HEK293 (cell line): ENCODE measurements around the gene FAM240B.
A peak's percentile ranks its signal among the peaks of the same experiment; 100 is the strongest.

ENCODE experiments used
- CTCF ChIA-PET: fragments of 350-600 bp; formaldehyde crosslinking; extraction: SDS; loops from one replicate; lab custom pipeline; 2021; ENCODE audit warnings: antibody characterized with exemption; lab: Yijun Ruan, JAX
- POLR2A ChIA-PET: fragments of 300-600 bp; formaldehyde crosslinking; extraction: SDS; loops from one replicate; lab custom pipeline; 2020; ENCODE audit warnings: antibody characterized with exemption, inconsistent platforms; lab: Yijun Ruan, JAX
- H3K27ac ChIP-seq: fragments of 200-500 bp; sonication (Bioruptor generic); 2 replicates; pipeline ENCODE4 v1.5.1; 2014; ENCODE audit warnings: low read depth, low read length, control low read depth, inconsistent platforms; ENCODE audit errors: extremely low read depth
- H3K36me3 ChIP-seq, 2 experiments: fragments of 200-500 bp in 1 of 2; sonication (Bioruptor generic) in 1 of 2; 1 replicate in 1 of 2; 2 replicates in 1 of 2; pipeline ENCODE4 v1.5.1; 2014 to 2017; ENCODE audit warnings: inconsistent platforms in 2 of 2, low read length in 2 of 2; ENCODE audit not compliant: control insufficient read depth in 2 of 2, insufficient read depth in 1 of 2
- H3K4me1 ChIP-seq: fragments of 200-500 bp; sonication (Bioruptor generic); 2 replicates; pipeline ENCODE4 v1.5.1; 2014; ENCODE audit warnings: mild to moderate bottlenecking, low read length, inconsistent platforms; ENCODE audit not compliant: control insufficient read depth, insufficient read depth
- H3K4me3 ChIP-seq: 2 replicates; pipeline ENCODE4 v1.5.1; 2011; ENCODE audit warnings: low read depth, mild to moderate bottlenecking, control low read depth, low read length, moderate library complexity
- H3K9me3 ChIP-seq: fragments of 200-500 bp; sonication (Bioruptor generic); 2 replicates; pipeline ENCODE4 v1.5.1; 2014; ENCODE audit warnings: low read depth, low read length, inconsistent platforms; ENCODE audit not compliant: control insufficient read depth, insufficient read depth
- GLI4 ChIP-seq: fragments of 450-650 bp; formaldehyde crosslinking; IDR thresholded peaks from 2 replicates; pipeline ENCODE4 v1.5.1; 2016; ENCODE audit warnings: missing biosample characterization, missing genetic modification characterization
- GLIS1 ChIP-seq: fragments of 450-650 bp; formaldehyde crosslinking; IDR thresholded peaks from 2 replicates; pipeline ENCODE4 v1.5.1; 2016; ENCODE audit warnings: missing biosample characterization, missing genetic modification characterization
- KLF8 ChIP-seq: fragments of 450-650 bp; formaldehyde crosslinking; IDR thresholded peaks from 2 replicates; pipeline ENCODE4 v1.5.1; 2016; ENCODE audit warnings: missing biosample characterization, missing genetic modification characterization
- MYNN ChIP-seq: fragments of 450-650 bp; formaldehyde crosslinking; IDR thresholded peaks from 2 replicates; pipeline ENCODE4 v1.5.1; 2016; ENCODE audit warnings: missing biosample characterization, missing genetic modification characterization, borderline replicate concordance
- WT1 ChIP-seq: fragments of 450-650 bp; formaldehyde crosslinking; IDR thresholded peaks from 2 replicates; pipeline ENCODE4 v1.5.1; 2016; ENCODE audit warnings: missing biosample characterization, missing genetic modification characterization
- ZBTB20 ChIP-seq: fragments of 450-650 bp; formaldehyde crosslinking; IDR thresholded peaks from 2 replicates; pipeline ENCODE4 v1.5.1; 2016; ENCODE audit warnings: missing biosample characterization, missing genetic modification characterization
- ZFP69B ChIP-seq: fragments of 450-650 bp; formaldehyde crosslinking; IDR thresholded peaks from 2 replicates; pipeline ENCODE4 v1.5.1; 2016; ENCODE audit warnings: missing biosample characterization, missing genetic modification characterization
- ZNF354C ChIP-seq: fragments of 450-650 bp; formaldehyde crosslinking; IDR thresholded peaks from 2 replicates; pipeline ENCODE4 v1.5.1; 2016; ENCODE audit warnings: missing biosample characterization, missing genetic modification characterization, low read depth, borderline replicate concordance
- ZNF660 ChIP-seq: fragments of 450-650 bp; IDR thresholded peaks from 2 replicates; pipeline ENCODE4 v1.5.1; 2018; ENCODE audit warnings: missing biosample characterization, mild to moderate bottlenecking, missing genetic modification characterization
- ZNF777 ChIP-seq: fragments of 450-650 bp; formaldehyde crosslinking; IDR thresholded peaks from 2 replicates; pipeline ENCODE4 v1.5.1; 2017; ENCODE audit warnings: missing biosample characterization, missing genetic modification characterization, borderline replicate concordance
- TF ChIP-seq, protein P1 (sequence below): fragments of 450-650 bp; formaldehyde crosslinking; IDR thresholded peaks from 2 replicates; pipeline ENCODE4 v1.5.1; 2016; ENCODE audit warnings: missing biosample characterization, missing genetic modification characterization, low read depth
- TF ChIP-seq, protein P2 (sequence below): fragments of 450-650 bp; formaldehyde crosslinking; IDR thresholded peaks from 2 replicates; pipeline ENCODE4 v1.5.1; 2016; ENCODE audit warnings: missing biosample characterization, missing genetic modification characterization
- TF ChIP-seq, protein P3 (sequence below): fragments of 450-650 bp; formaldehyde crosslinking; IDR thresholded peaks from 2 replicates; pipeline ENCODE4 v1.5.1; 2016; ENCODE audit warnings: missing biosample characterization, missing genetic modification characterization, borderline replicate concordance
- TF ChIP-seq, protein P4 (sequence below): fragments of 450-650 bp; formaldehyde crosslinking; IDR thresholded peaks from 2 replicates; pipeline ENCODE4 v1.5.1; 2016; ENCODE audit warnings: missing biosample characterization, missing genetic modification characterization
- TF ChIP-seq, protein P5 (sequence below): fragments of 450-650 bp; formaldehyde crosslinking; IDR thresholded peaks from 2 replicates; pipeline ENCODE4 v1.5.1; 2016; ENCODE audit warnings: missing biosample characterization, missing genetic modification characterization

FAM240B gene

DNA sequence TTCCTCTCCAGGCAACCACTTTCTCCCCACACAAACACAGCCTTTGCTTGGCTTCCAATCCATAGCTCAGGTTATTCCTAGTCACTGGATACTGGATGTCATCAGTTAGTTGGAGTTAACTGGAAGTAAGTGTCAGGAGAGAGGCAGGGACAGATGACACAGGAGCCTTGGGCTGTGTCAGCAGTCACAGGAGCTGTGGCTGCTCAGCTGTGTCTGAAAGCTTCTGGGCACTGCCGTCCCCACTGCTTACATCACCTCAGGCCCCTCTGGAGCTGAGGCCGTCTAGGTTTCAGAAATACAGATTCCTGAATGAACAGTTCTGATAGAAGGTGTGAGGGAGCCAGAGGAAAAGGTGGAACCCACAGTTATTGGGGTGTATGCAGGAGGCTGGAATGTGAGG is 17.3 kb upstream of the FAM240B start:
- Histone ChIP-seq H3K9me3 (no peaks in the 10 kb centered on the region), H3K36me3 (no peaks in the 10 kb centered on the region), H3K27ac (no peak overlapping the region), H3K4me3 (no peak overlapping the region), H3K4me1 (no peaks in the 10 kb centered on the region)
- CTCF ChIA-PET = no interaction called here
- TF ChIP-seq, protein P1, sequence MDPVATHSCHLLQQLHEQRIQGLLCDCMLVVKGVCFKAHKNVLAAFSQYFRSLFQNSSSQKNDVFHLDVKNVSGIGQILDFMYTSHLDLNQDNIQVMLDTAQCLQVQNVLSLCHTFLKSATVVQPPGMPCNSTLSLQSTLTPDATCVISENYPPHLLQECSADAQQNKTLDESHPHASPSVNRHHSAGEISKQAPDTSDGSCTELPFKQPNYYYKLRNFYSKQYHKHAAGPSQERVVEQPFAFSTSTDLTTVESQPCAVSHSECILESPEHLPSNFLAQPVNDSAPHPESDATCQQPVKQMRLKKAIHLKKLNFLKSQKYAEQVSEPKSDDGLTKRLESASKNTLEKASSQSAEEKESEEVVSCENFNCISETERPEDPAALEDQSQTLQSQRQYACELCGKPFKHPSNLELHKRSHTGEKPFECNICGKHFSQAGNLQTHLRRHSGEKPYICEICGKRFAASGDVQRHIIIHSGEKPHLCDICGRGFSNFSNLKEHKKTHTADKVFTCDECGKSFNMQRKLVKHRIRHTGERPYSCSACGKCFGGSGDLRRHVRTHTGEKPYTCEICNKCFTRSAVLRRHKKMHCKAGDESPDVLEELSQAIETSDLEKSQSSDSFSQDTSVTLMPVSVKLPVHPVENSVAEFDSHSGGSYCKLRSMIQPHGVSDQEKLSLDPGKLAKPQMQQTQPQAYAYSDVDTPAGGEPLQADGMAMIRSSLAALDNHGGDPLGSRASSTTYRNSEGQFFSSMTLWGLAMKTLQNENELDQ (tag by site-specific recombination) = no peak
- 0 out of 2 replicates have a peak, but pooled peaks have one; percentile 17 for TF ChIP-seq ZBTB20 (tag by site-specific recombination)
- POLR2A ChIA-PET = no interaction called here

DNA sequence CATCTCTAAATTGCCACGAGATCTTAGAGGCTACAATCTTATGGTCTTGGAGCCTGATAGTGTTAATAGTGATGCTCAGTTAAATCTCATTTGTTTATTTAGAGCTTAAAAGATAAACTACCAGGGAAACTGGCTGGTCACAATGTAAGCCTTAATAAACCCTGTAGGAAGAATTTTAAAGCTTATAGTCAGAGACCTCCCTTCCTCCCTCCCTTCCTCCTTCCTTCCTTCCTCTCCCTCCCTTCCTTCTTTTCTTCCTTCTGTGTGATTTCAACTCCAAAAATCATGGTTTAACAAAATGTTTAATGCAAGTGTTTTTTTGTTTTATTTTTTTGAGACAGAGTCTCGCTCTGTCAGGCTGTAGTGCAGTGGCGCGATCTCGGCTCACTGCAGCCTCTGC is 14.9 kb upstream of the FAM240B start:
- POLR2A ChIA-PET = no interaction called here
- H3K36me3 ChIP-seq = no peaks in the 10 kb centered on the region
- no peak overlapping the region for H3K4me3 ChIP-seq
- H3K27ac ChIP-seq = no peak overlapping the region
- TF ChIP-seq KLF8 = no peak
- TF ChIP-seq GLIS1 (tag by site-specific recombination) = no peak
- TF ChIP-seq WT1 (tag by site-specific recombination) = no peak
- no peak for TF ChIP-seq ZNF354C (tag by site-specific recombination)
- no peak for TF ChIP-seq ZNF777 (tag by site-specific recombination)
- TF ChIP-seq GLI4 = no peak
- TF ChIP-seq MYNN (tag by site-specific recombination) = no peak
- TF ChIP-seq, protein P2, sequence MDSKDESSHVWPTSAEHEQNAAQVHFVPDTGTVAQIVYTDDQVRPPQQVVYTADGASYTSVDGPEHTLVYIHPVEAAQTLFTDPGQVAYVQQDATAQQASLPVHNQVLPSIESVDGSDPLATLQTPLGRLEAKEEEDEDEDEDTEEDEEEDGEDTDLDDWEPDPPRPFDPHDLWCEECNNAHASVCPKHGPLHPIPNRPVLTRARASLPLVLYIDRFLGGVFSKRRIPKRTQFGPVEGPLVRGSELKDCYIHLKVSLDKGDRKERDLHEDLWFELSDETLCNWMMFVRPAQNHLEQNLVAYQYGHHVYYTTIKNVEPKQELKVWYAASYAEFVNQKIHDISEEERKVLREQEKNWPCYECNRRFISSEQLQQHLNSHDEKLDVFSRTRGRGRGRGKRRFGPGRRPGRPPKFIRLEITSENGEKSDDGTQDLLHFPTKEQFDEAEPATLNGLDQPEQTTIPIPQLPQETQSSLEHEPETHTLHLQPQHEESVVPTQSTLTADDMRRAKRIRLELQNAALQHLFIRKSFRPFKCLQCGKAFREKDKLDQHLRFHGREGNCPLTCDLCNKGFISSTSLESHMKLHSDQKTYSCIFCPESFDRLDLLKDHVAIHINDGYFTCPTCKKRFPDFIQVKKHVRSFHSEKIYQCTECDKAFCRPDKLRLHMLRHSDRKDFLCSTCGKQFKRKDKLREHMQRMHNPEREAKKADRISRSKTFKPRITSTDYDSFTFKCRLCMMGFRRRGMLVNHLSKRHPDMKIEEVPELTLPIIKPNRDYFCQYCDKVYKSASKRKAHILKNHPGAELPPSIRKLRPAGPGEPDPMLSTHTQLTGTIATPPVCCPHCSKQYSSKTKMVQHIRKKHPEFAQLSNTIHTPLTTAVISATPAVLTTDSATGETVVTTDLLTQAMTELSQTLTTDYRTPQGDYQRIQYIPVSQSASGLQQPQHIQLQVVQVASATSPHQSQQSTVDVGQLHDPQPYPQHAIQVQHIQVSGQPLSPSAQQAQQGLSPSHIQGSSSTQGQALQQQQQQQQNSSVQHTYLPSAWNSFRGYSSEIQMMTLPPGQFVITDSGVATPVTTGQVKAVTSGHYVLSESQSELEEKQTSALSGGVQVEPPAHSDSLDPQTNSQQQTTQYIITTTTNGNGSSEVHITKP (tag by site-specific recombination) = no peak
- TF ChIP-seq, protein P3, sequence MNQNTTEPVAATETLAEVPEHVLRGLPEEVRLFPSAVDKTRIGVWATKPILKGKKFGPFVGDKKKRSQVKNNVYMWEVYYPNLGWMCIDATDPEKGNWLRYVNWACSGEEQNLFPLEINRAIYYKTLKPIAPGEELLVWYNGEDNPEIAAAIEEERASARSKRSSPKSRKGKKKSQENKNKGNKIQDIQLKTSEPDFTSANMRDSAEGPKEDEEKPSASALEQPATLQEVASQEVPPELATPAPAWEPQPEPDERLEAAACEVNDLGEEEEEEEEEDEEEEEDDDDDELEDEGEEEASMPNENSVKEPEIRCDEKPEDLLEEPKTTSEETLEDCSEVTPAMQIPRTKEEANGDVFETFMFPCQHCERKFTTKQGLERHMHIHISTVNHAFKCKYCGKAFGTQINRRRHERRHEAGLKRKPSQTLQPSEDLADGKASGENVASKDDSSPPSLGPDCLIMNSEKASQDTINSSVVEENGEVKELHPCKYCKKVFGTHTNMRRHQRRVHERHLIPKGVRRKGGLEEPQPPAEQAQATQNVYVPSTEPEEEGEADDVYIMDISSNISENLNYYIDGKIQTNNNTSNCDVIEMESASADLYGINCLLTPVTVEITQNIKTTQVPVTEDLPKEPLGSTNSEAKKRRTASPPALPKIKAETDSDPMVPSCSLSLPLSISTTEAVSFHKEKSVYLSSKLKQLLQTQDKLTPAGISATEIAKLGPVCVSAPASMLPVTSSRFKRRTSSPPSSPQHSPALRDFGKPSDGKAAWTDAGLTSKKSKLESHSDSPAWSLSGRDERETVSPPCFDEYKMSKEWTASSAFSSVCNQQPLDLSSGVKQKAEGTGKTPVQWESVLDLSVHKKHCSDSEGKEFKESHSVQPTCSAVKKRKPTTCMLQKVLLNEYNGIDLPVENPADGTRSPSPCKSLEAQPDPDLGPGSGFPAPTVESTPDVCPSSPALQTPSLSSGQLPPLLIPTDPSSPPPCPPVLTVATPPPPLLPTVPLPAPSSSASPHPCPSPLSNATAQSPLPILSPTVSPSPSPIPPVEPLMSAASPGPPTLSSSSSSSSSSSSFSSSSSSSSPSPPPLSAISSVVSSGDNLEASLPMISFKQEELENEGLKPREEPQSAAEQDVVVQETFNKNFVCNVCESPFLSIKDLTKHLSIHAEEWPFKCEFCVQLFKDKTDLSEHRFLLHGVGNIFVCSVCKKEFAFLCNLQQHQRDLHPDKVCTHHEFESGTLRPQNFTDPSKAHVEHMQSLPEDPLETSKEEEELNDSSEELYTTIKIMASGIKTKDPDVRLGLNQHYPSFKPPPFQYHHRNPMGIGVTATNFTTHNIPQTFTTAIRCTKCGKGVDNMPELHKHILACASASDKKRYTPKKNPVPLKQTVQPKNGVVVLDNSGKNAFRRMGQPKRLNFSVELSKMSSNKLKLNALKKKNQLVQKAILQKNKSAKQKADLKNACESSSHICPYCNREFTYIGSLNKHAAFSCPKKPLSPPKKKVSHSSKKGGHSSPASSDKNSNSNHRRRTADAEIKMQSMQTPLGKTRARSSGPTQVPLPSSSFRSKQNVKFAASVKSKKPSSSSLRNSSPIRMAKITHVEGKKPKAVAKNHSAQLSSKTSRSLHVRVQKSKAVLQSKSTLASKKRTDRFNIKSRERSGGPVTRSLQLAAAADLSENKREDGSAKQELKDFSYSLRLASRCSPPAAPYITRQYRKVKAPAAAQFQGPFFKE (tag by site-specific recombination) = no peak
- TF ChIP-seq ZNF660 (tag by site-specific recombination) = no peak
- TF ChIP-seq, protein P4, sequence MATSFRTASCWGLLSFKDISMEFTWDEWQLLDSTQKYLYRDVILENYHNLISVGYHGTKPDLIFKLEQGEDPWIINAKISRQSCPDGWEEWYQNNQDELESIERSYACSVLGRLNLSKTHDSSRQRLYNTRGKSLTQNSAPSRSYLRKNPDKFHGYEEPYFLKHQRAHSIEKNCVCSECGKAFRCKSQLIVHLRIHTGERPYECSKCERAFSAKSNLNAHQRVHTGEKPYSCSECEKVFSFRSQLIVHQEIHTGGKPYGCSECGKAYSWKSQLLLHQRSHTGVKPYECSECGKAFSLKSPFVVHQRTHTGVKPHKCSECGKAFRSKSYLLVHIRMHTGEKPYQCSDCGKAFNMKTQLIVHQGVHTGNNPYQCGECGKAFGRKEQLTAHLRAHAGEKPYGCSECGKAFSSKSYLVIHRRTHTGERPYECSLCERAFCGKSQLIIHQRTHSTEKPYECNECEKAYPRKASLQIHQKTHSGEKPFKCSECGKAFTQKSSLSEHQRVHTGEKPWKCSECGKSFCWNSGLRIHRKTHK (tag by site-specific recombination) = no peak
- TF ChIP-seq, protein P5, sequence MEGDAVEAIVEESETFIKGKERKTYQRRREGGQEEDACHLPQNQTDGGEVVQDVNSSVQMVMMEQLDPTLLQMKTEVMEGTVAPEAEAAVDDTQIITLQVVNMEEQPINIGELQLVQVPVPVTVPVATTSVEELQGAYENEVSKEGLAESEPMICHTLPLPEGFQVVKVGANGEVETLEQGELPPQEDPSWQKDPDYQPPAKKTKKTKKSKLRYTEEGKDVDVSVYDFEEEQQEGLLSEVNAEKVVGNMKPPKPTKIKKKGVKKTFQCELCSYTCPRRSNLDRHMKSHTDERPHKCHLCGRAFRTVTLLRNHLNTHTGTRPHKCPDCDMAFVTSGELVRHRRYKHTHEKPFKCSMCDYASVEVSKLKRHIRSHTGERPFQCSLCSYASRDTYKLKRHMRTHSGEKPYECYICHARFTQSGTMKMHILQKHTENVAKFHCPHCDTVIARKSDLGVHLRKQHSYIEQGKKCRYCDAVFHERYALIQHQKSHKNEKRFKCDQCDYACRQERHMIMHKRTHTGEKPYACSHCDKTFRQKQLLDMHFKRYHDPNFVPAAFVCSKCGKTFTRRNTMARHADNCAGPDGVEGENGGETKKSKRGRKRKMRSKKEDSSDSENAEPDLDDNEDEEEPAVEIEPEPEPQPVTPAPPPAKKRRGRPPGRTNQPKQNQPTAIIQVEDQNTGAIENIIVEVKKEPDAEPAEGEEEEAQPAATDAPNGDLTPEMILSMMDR = no peak
- TF ChIP-seq ZFP69B = no peak
- TF ChIP-seq, all 188 proteins: peak for 0
- CTCF ChIA-PET = no interaction called here
- no peaks in the 10 kb centered on the region for H3K9me3 ChIP-seq
- H3K4me1 ChIP-seq = no peaks in the 10 kb centered on the region
